Measurements from ENCODE around the gene ACTN3. TPM values are rescaled to one million over a fixed set of nuclear protein-coding genes. Genes with fewer than 3 reads are reported as not detected.
"Not testable (repeated sequence)": the region's sequence is repeated elsewhere in the genome, so short reads cannot be mapped to it uniquely, and the experiment has no call there.

The ACTN3 gene
- total RNA-seq, 1 donor from 2014 or later = not detected

- no peak for FAIRE-seq
- no peak for DNase-seq (ENCODE audit: low read depth)
- H3K4me3 ChIP-seq (ENCODE audit: low read depth, low read length) = no peak overlapping the region
- no peaks in the 10 kb centered on the region for H3K27me3 ChIP-seq (ENCODE audit: control insufficient read depth, insufficient read depth, low read length)
- H3K36me3 ChIP-seq (ENCODE audit: control insufficient read depth, insufficient read depth, low read length) = no peaks in the 10 kb centered on the region
- TF ChIP-seq CTCF (IDR thresholded peaks at IDR 0.05; ENCODE audit: insufficient read depth, low read length, severe bottlenecking) = no peak
Observed at GRCh38 chr11:66580803-66581202, 34.1 kb downstream of the ACTN3 start.

- Histone ChIP-seq H3K36me3 (ENCODE audit: control insufficient read depth, insufficient read depth, low read length) (no peaks in the 10 kb centered on the region), H3K27me3 (ENCODE audit: control insufficient read depth, insufficient read depth, low read length) (no peaks in the 10 kb centered on the region), H3K4me3 (ENCODE audit: low read depth, low read length) (no peak overlapping the region)
- TF ChIP-seq CTCF (IDR thresholded peaks at IDR 0.05; ENCODE audit: insufficient read depth, low read length, severe bottlenecking) = no peak
- FAIRE-seq = no peak
- no peak for DNase-seq (ENCODE audit: low read depth)
Observed at GRCh38 chr11:66581261-66581660, 34.6 kb downstream of the ACTN3 start.

- H3K27me3 ChIP-seq (ENCODE audit: control insufficient read depth, insufficient read depth, low read length); FAIRE-seq; H3K36me3 ChIP-seq (ENCODE audit: control insufficient read depth, insufficient read depth, low read length); H3K4me3 ChIP-seq (ENCODE audit: low read depth, low read length); DNase-seq (ENCODE audit: low read depth): not testable (repeated sequence)
Observed at GRCh38 chr11:66582565-66583147, 36.0 kb downstream of the ACTN3 start.

- not testable (repeated sequence) for H3K36me3 ChIP-seq (ENCODE audit: control insufficient read depth, insufficient read depth, low read length); FAIRE-seq; H3K4me3 ChIP-seq (ENCODE audit: low read depth, low read length); DNase-seq (ENCODE audit: low read depth); H3K27me3 ChIP-seq (ENCODE audit: control insufficient read depth, insufficient read depth, low read length)
Observed at GRCh38 chr11:66585447-66585846, 38.7 kb downstream of the ACTN3 start.

GRCh38 chr11:66586136-66586535 lies 39.4 kb downstream of the ACTN3 start:
- H3K27me3 ChIP-seq (ENCODE audit: control insufficient read depth, insufficient read depth, low read length) = no peaks in the 10 kb centered on the region
- no peak for TF ChIP-seq CTCF (IDR thresholded peaks at IDR 0.05; ENCODE audit: insufficient read depth, low read length, severe bottlenecking)
- DNase-seq (ENCODE audit: low read depth) (no peak), FAIRE-seq (no peak)
- H3K4me3 ChIP-seq (ENCODE audit: low read depth, low read length) = no peak overlapping the region
- H3K36me3 ChIP-seq (ENCODE audit: control insufficient read depth, insufficient read depth, low read length) = no peaks in the 10 kb centered on the region

GRCh38 chr11:66589315-66589714 lies 42.6 kb downstream of the ACTN3 start:
- H3K27me3 ChIP-seq (ENCODE audit: control insufficient read depth, insufficient read depth, low read length) = not testable (repeated sequence)

GRCh38 chr11:66589996-66590675 lies 43.4 kb downstream of the ACTN3 start:
- DNase-seq (ENCODE audit: low read depth) = no peak
- no peaks in the 10 kb centered on the region for H3K27me3 ChIP-seq (ENCODE audit: control insufficient read depth, insufficient read depth, low read length)
- no peak overlapping the region for H3K4me3 ChIP-seq (ENCODE audit: low read depth, low read length)
- TF ChIP-seq CTCF (IDR thresholded peaks at IDR 0.05; ENCODE audit: insufficient read depth, low read length, severe bottlenecking) = no peak
- no peaks in the 10 kb centered on the region for H3K36me3 ChIP-seq (ENCODE audit: control insufficient read depth, insufficient read depth, low read length)
- no peak for FAIRE-seq

More at GRCh38 chr11:66589315-66589714, 42.6 kb downstream of the ACTN3 start:
- not testable (repeated sequence) for H3K4me3 ChIP-seq (ENCODE audit: low read depth, low read length); FAIRE-seq; H3K36me3 ChIP-seq (ENCODE audit: control insufficient read depth, insufficient read depth, low read length); DNase-seq (ENCODE audit: low read depth)
